ENCODE measurements around the gene NFE2L2. TPM values are rescaled to one million over a fixed set of nuclear protein-coding genes. Genes with fewer than 3 reads are reported as not detected.
A peak's percentile ranks its signal among the peaks of the same experiment; 100 is the strongest.

Gene NFE2L2
- total RNA-seq, 3 donors from 2014 or later (not counting 1 experiment from before 2014, with no cell fraction given) = 76.0 to 99.8 (median 84.6) TPM

DNA sequence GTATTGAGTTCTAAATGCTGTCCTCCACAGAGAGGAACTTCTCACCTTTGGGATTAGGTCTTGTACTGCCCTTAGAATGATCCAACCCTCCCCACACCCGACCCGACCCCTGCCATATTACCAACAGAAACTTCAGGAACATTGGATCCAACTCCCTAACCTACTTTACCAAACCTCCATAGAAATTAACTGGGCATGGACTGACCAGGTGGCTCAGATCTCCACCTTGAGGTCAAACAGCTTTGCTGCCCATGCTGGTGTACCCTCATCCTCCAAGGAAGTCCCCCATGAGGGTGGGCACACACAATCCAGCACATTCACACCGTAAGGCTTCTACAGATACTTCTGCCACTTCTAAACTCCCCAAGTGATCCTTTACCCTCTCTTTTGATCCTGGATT lies 21.5 kb downstream of the NFE2L2 start:
- H3K27ac ChIP-seq (ENCODE audit: low read length) = no peak overlapping the region
- H3K4me1 Mint-ChIP-seq = peaks cover 84 to 85% of the 10 kb centered on the region in 2 donors
- no peaks in the 10 kb centered on the region for H3K9me3 Mint-ChIP-seq
- H3K36me3 ChIP-seq (ENCODE audit: control insufficient read depth, insufficient read depth, low read length) = no peaks in the 10 kb centered on the region
- no peaks in the 10 kb centered on the region for H3K36me3 Mint-ChIP-seq
- ATAC-seq = no peak
- no peak overlapping the region for H3K4me3 Mint-ChIP-seq
- H3K4me1 ChIP-seq (ENCODE audit: control insufficient read depth, insufficient read depth, low read length) = peaks cover 46% of the 10 kb centered on the region
- peak overlapping the region; percentile 91 to 93 for H3K27ac Mint-ChIP-seq
- H3K27me3 ChIP-seq (ENCODE audit: control insufficient read depth, insufficient read depth, low read length) = no peaks in the 10 kb centered on the region
- no peak for DNase-seq
- no peaks in the 10 kb centered on the region for H3K9me3 ChIP-seq (ENCODE audit: control insufficient read depth, insufficient read depth, low read length)
- no peak for TF ChIP-seq CTCF (IDR thresholded peaks at IDR 0.05)
- H3K4me3 ChIP-seq (ENCODE audit: low read length) = no peak overlapping the region
- no peaks in the 10 kb centered on the region for H3K27me3 Mint-ChIP-seq (ENCODE audit: low read depth in 2 of 2)
- intact Hi-C loops (cut with micrococcal nuclease) = no loop called here
- WGBS (ENCODE audit: insufficient coverage) = 93% methylated on average over 3 of the region's 3 CpGs

- TF ChIP-seq CTCF (IDR thresholded peaks at IDR 0.05) = no peak
- no peaks in the 10 kb centered on the region for H3K9me3 ChIP-seq (ENCODE audit: control insufficient read depth, insufficient read depth, low read length)
- peak overlapping the region; percentile 86 for H3K27ac ChIP-seq (ENCODE audit: low read length)
- H3K4me1 ChIP-seq (ENCODE audit: control insufficient read depth, insufficient read depth, low read length) = peaks cover 44% of the 10 kb centered on the region
- Mint-ChIP-seq H3K4me3 (peak overlapping the region; percentile 76), H3K27me3 (ENCODE audit: low read depth in 2 of 2) (no peaks in the 10 kb centered on the region), H3K9me3 (no peaks in the 10 kb centered on the region), H3K27ac (peak overlapping the region; percentile 91 to 93), H3K4me1 (peaks cover 84 to 86% of the 10 kb centered on the region in 2 donors), H3K36me3 (no peaks in the 10 kb centered on the region)
- ATAC-seq = no peak
- H3K27me3 ChIP-seq (ENCODE audit: control insufficient read depth, insufficient read depth, low read length) = no peaks in the 10 kb centered on the region
- peaks cover 2% of the 10 kb centered on the region for H3K36me3 ChIP-seq (ENCODE audit: control insufficient read depth, insufficient read depth, low read length)
- no peak for DNase-seq
- intact Hi-C loops (cut with micrococcal nuclease) = no loop called here
- WGBS (ENCODE audit: insufficient coverage) = 78% methylated on average over 5 of the region's 5 CpGs
- H3K4me3 ChIP-seq (ENCODE audit: low read length) = no peak overlapping the region
Observed at GRCh38 chr2:177242121-177242987, 22.2 kb downstream of the NFE2L2 start.

DNA sequence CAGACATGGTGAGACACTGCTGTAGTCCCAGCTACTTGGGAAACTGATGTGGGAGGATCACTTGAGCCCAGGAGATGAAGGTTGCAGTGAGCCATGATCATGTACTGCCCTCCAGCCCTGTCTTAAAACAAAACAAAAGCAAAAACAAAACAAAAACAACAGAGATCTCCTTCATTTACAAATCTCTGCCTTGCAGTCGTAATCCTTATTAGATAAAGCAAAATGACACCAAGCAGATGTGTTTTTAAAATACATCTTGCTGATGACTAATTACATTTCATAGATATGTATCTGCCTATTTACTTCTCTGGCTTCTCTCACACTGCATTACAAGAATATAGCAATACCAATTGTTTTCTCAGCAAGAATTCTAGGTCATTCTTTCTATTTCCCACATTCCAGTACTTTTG lies 22.8 kb downstream of the NFE2L2 start:
- H3K9me3 ChIP-seq (ENCODE audit: control insufficient read depth, insufficient read depth, low read length) = no peaks in the 10 kb centered on the region
- no peak for DNase-seq
- Mint-ChIP-seq H3K27me3 (ENCODE audit: low read depth in 2 of 2) (no peaks in the 10 kb centered on the region), H3K4me3 (peak overlapping the region; percentile 76), H3K9me3 (no peaks in the 10 kb centered on the region), H3K4me1 (peaks cover 79 to 81% of the 10 kb centered on the region in 2 donors), H3K36me3 (no peaks in the 10 kb centered on the region), H3K27ac (peak overlapping the region; percentile 91 to 93)
- peaks cover 2% of the 10 kb centered on the region for H3K36me3 ChIP-seq (ENCODE audit: control insufficient read depth, insufficient read depth, low read length)
- H3K27ac ChIP-seq (ENCODE audit: low read length) = peak overlapping the region; percentile 86
- peaks cover 46% of the 10 kb centered on the region for H3K4me1 ChIP-seq (ENCODE audit: control insufficient read depth, insufficient read depth, low read length)
- peak in 1 of 3 donors; percentile 7 for ATAC-seq
- no peak overlapping the region for H3K4me3 ChIP-seq (ENCODE audit: low read length)
- intact Hi-C loops (cut with micrococcal nuclease) = loop anchor here (2.0 kb wide), 1 partner anchor 21 kb away; no protein-coding TSS in a partner anchor
- no peaks in the 10 kb centered on the region for H3K27me3 ChIP-seq (ENCODE audit: control insufficient read depth, insufficient read depth, low read length)
- WGBS (ENCODE audit: insufficient coverage) = 75% methylated on average over 1 of the region's 1 CpG
- no peak for TF ChIP-seq CTCF (IDR thresholded peaks at IDR 0.05)
